Uterus (tissue), 4 donors: ENCODE results near the gene COL5A1. TPM values are rescaled to one million over a fixed set of nuclear protein-coding genes. Genes with fewer than 3 reads are reported as not detected.
"Not testable (repeated sequence)": the region's sequence is repeated elsewhere in the genome, so short reads cannot be mapped to it uniquely, and the experiment has no call there.

Experiments
- DNase-seq, 2 donors: peaks; one replicate each; pipeline ENCODE4 v3.0.0-alpha.2; 2019 to 2020
- H3K27ac ChIP-seq, 2 donors: fragments of 200-600 bp; sonication (generic); 1 replicate in 1 of 2; 2 replicates in 1 of 2; pipeline ENCODE4 v1.5.1; 2016 to 2018
- H3K27me3 ChIP-seq, 2 donors: fragments of 200-600 bp; sonication (generic); one replicate each; pipeline ENCODE4 v1.5.1; 2018 to 2019; ENCODE audit warnings: control low read depth in 1 of 2
- H3K36me3 ChIP-seq, 2 donors: fragments of 200-600 bp; sonication (generic); one replicate each; pipeline ENCODE4 v1.5.1; 2019; ENCODE audit warnings: control low read depth in 1 of 2
- H3K4me1 ChIP-seq, 2 donors: fragments of 200-600 bp; sonication (generic); one replicate each; pipeline ENCODE4 v1.5.1; 2018 to 2019; ENCODE audit warnings: control low read depth in 1 of 2
- H3K4me3 ChIP-seq, 2 donors: fragments of 200-600 bp; sonication (generic); 1 replicate in 1 of 2; 2 replicates in 1 of 2; pipeline ENCODE4 v1.5.1; 2018 to 2019; ENCODE audit warnings: mild to moderate bottlenecking in 1 of 2
- H3K9me3 ChIP-seq, 2 donors: fragments of 200-600 bp; sonication (generic); one replicate each; pipeline ENCODE4 v1.5.1; 2019; ENCODE audit warnings: control low read depth in 1 of 2
- POLR2A ChIP-seq, 2 donors: fragments of 450-650 bp; IDR thresholded peaks; one replicate each; pipeline ENCODE4 v1.6.1; 2016; ENCODE audit warnings: antibody characterized with exemption in 2 of 2, mild to moderate bottlenecking in 1 of 2, moderate library complexity in 1 of 2
- intact Hi-C: fragments of 100-400 bp; cut with DNase I; formaldehyde crosslinking; loops from one replicate; pipeline ENCODE4 v1.15.1; 2023; ENCODE audit warnings: low total_unique reads
- total RNA-seq, 4 donors: library from RNA; depleted of rRNA in 3 of 4; stranded (reverse); fragments of >200 nt in 3 of 4; gene quantifications; one replicate each; pipeline versions ENCODE4 v1.1.0 to v1.2.4, GENCODE V29; 2014 to 2023
- TF ChIP-seq, protein P1 (sequence below), 4 experiments: fragments of 200-600 bp in 2 of 4; fragments of 450-650 bp in 2 of 4; sonication (generic) in 2 of 4; IDR thresholded peaks; one replicate each; pipeline ENCODE4 v1.5.1; 2016 to 2019; ENCODE audit warnings: antibody characterized with exemption in 4 of 4, mild to moderate bottlenecking in 2 of 4, moderate library complexity in 1 of 4
- donor health status: DM: yes; HTN: yes; CAD: no.

The COL5A1 gene
- total RNA-seq, 4 donors from 2014 or later: 21.2 to 604 (median 129) TPM

- intact Hi-C loops: no loop called here
- Histone ChIP-seq H3K27ac (no peak overlapping the region), H3K9me3 (no peaks in the 10 kb centered on the region), H3K27me3 (no peaks in the 10 kb centered on the region), H3K36me3 (no peaks in the 10 kb centered on the region), H3K4me3 (no peak overlapping the region), H3K4me1 (peaks cover 0 to 12% of the 10 kb centered on the region in 2 donors)
- no peak for DNase-seq
- TF ChIP-seq POLR2A (IDR thresholded peaks at IDR 0.05): no peak
- TF ChIP-seq, protein P1, sequence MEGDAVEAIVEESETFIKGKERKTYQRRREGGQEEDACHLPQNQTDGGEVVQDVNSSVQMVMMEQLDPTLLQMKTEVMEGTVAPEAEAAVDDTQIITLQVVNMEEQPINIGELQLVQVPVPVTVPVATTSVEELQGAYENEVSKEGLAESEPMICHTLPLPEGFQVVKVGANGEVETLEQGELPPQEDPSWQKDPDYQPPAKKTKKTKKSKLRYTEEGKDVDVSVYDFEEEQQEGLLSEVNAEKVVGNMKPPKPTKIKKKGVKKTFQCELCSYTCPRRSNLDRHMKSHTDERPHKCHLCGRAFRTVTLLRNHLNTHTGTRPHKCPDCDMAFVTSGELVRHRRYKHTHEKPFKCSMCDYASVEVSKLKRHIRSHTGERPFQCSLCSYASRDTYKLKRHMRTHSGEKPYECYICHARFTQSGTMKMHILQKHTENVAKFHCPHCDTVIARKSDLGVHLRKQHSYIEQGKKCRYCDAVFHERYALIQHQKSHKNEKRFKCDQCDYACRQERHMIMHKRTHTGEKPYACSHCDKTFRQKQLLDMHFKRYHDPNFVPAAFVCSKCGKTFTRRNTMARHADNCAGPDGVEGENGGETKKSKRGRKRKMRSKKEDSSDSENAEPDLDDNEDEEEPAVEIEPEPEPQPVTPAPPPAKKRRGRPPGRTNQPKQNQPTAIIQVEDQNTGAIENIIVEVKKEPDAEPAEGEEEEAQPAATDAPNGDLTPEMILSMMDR (IDR thresholded peaks at IDR 0.05): no peak
Measured at GRCh38 chr9:134684375-134684723, 42.7 kb downstream of the COL5A1 start.

DNA sequence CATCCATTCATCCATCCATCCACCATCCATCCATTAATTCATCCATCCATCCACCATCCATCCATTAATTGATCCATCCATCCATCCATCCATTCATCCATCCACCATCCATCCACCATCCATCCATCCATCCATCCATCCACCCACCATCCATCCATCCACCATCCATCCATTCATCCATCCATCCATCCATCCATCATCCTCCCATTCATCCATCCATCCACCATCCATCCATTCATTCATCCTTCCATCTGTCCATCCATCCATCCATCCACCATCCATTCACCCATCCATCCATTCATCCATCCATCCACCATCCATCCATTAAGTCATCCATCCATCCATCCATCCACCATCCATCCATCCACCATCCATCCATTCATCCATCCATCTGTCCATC lies 43.3 kb downstream of the COL5A1 start:
- peaks cover 0 to 11% of the 10 kb centered on the region in 2 donors for H3K4me1 ChIP-seq

DNA sequence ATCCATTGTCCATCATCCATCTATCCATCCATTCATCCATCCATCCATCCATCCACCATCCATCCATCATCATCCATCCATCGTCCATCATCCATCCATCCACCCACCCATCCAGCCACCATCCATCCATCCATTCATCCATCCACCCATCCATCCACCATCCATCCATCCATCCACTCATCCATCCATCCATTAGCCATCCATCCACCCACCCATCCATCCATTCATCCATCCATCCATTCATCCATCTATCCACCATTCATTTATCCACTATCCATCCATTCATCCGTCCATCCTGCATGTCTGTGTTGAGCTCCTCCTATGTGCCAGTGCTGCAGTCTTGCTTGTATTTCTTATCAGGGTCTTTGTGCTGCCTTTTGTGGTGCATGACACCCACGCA lies 44.2 kb downstream of the COL5A1 start:
- H3K4me1 ChIP-seq: peaks cover 0 to 7% of the 10 kb centered on the region in 2 donors

More for the DNA sequence above, 43.3 kb downstream of the COL5A1 start:
- intact Hi-C loops, H3K36me3 ChIP-seq, H3K27me3 ChIP-seq, DNase-seq, H3K9me3 ChIP-seq, H3K4me3 ChIP-seq, H3K27ac ChIP-seq: not testable (repeated sequence)

GRCh38 chr9:134686896-134687295 lies 45.3 kb downstream of the COL5A1 start:
- Histone ChIP-seq H3K4me1 (peaks cover 0 to 9% of the 10 kb centered on the region in 2 donors), H3K9me3 (no peaks in the 10 kb centered on the region)
- intact Hi-C loops: no loop called here

More for the DNA sequence above, 44.2 kb downstream of the COL5A1 start:
- no peaks in the 10 kb centered on the region for H3K27me3 ChIP-seq
- no peak overlapping the region for H3K4me3 ChIP-seq
- no peaks in the 10 kb centered on the region for H3K9me3 ChIP-seq
- no peak for TF ChIP-seq POLR2A (IDR thresholded peaks at IDR 0.05)
- TF ChIP-seq, protein P1 (IDR thresholded peaks at IDR 0.05): no peak
- H3K27ac ChIP-seq: no peak overlapping the region
- intact Hi-C loops: no loop called here
- H3K36me3 ChIP-seq: no peaks in the 10 kb centered on the region
- DNase-seq: no peak

DNA sequence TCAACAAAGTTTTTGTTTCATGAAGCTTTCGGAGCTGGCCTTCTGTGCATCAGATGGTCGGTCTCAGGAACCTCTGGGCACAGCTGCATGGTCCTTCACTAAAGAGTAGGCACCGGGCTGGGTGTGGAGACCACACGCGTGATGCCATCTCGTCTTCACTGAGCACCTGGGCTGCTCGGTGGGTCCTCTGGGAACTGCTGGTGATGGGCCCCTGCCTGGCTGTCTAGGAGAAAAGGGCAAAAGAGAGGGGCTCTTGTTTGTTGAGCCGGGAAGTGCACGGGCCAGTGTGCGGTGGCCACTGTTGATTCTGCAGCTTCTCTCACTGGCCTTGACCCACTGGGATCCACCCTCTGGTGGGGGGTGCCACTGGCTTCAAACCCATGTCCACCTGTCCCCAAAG lies 46.0 kb downstream of the COL5A1 start:
- no peak for DNase-seq
- Histone ChIP-seq H3K4me3 (no peak overlapping the region), H3K4me1 (peaks cover 0 to 12% of the 10 kb centered on the region in 2 donors), H3K36me3 (no peaks in the 10 kb centered on the region), H3K27ac (no peak overlapping the region), H3K27me3 (no peaks in the 10 kb centered on the region), H3K9me3 (no peaks in the 10 kb centered on the region)
- intact Hi-C loops: no loop called here
- TF ChIP-seq POLR2A (IDR thresholded peaks at IDR 0.05): no peak
- TF ChIP-seq, protein P1 (IDR thresholded peaks at IDR 0.05): no peak

More at GRCh38 chr9:134686896-134687295, 45.3 kb downstream of the COL5A1 start:
- no peak for DNase-seq
- H3K27ac ChIP-seq: no peak overlapping the region
- H3K36me3 ChIP-seq: no peaks in the 10 kb centered on the region
- no peak overlapping the region for H3K4me3 ChIP-seq
- no peak for TF ChIP-seq POLR2A (IDR thresholded peaks at IDR 0.05)
- TF ChIP-seq, protein P1 (IDR thresholded peaks at IDR 0.05): no peak
- no peaks in the 10 kb centered on the region for H3K27me3 ChIP-seq

DNA sequence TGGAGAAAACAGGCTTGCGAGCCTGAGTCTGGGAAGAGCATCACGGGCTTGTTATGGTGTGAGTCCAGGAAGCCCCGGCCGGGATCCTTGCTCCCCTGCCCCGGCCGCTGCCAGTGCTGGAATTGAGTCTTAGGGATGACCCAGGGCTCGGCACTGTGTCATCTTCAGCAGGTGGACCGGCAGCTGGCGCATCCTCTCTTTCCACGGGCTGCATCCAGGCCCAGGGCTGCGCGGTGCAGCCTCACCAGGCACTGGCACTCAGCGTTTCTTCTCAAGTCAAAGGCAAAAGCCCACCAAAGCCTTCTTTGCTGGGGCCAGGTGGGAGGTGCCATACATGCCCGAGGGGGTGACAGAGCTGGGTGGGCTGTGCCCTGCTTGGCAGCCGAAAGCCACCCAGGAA lies 46.6 kb downstream of the COL5A1 start:
- Histone ChIP-seq H3K4me1 (peaks cover 0 to 12% of the 10 kb centered on the region in 2 donors), H3K27me3 (no peaks in the 10 kb centered on the region), H3K36me3 (no peaks in the 10 kb centered on the region), H3K4me3 (no peak overlapping the region), H3K27ac (peak overlapping the region in 1 of 2 donors; percentile 18), H3K9me3 (no peaks in the 10 kb centered on the region)
- DNase-seq: no peak
- intact Hi-C loops: no loop called here
- TF ChIP-seq POLR2A (IDR thresholded peaks at IDR 0.05): no peak
- TF ChIP-seq, protein P1 (IDR thresholded peaks at IDR 0.05): no peak
